Peyer's patch (tissue), 4 donors: ENCODE measurements around the gene SNX4. TPM values are rescaled to one million over a fixed set of nuclear protein-coding genes. Genes with fewer than 3 reads are reported as not detected.
"Not testable (repeated sequence)": the region's sequence is repeated elsewhere in the genome, so short reads cannot be mapped to it uniquely, and the experiment has no call there.

ENCODE experiments used
- DNase-seq, 3 donors: peaks; one replicate each; pipeline ENCODE4 v3.0.0-alpha.2; 2017 to 2019
- H3K27ac ChIP-seq, 4 donors: fragments of 200-600 bp; sonication (generic); one replicate each; pipeline ENCODE4 v1.5.1; 2016 to 2019
- H3K27me3 ChIP-seq, 2 donors: fragments of 200-600 bp; sonication (generic); one replicate each; pipeline ENCODE4 v1.5.1; 2019
- H3K36me3 ChIP-seq, 3 donors: fragments of 200-600 bp; sonication (generic); one replicate each; pipeline ENCODE4 v1.5.1; 2016 to 2019
- H3K4me1 ChIP-seq, 4 donors: fragments of 200-600 bp; sonication (generic); one replicate each; pipeline ENCODE4 v1.5.1; 2016 to 2019
- H3K4me3 ChIP-seq, 4 donors: fragments of 200-600 bp; sonication (generic); 1 replicate in 3 of 4; 2 replicates in 1 of 4; pipeline ENCODE4 v1.5.1; 2016 to 2019; ENCODE audit warnings: mild to moderate bottlenecking in 1 of 4
- H3K9me3 ChIP-seq, 4 donors: fragments of 200-600 bp; sonication (generic); one replicate each; pipeline ENCODE4 v1.5.1; 2016 to 2019; ENCODE audit warnings: mild to moderate bottlenecking in 1 of 4
- CTCF ChIP-seq, 6 experiments: fragments of 450-650 bp in 4 of 6; fragments of 200-600 bp in 2 of 6; sonication (generic) in 1 of 6; IDR thresholded peaks; one replicate each; pipeline ENCODE4 v1.5.1; 2017 to 2019; ENCODE audit warnings: antibody characterized with exemption in 6 of 6, mild to moderate bottlenecking in 3 of 6, moderate library complexity in 1 of 6
- POLR2A ChIP-seq, 2 donors: fragments of 450-650 bp; IDR thresholded peaks; one replicate each; pipeline ENCODE4 v1.5.1; 2017; ENCODE audit warnings: antibody characterized with exemption in 2 of 2, mild to moderate bottlenecking in 2 of 2, moderate library complexity in 2 of 2
- total RNA-seq, 4 donors: library from RNA; depleted of rRNA; stranded (reverse); fragments of >200 nt; gene quantifications; one replicate each; pipeline ENCODE4 v1.1.0, GENCODE V29; 2016

The SNX4 gene
- total RNA-seq, 4 donors from 2014 or later, result 64.1 to 82.6 (median 70.0) TPM

DNA sequence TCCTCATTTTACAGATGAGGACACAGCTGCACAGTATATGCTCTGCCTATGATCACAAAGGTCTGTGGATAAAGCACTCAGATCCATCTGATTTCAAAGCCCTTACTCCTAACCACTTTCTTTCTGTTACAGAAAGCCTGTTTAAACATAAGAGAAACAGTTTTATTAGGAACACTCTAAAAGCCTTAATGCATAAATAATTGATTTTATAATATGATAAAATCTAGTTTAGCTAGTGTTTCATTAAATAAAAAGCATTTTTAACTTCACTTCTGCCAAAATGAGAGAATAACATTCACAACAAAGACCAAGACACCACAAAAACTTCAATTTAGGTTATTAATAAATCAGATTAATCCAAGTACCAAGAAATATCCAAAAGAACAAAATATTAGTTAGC, 21.4 kb downstream of the SNX4 start:
- TF ChIP-seq POLR2A (IDR thresholded peaks at IDR 0.05) (no peak), CTCF (IDR thresholded peaks at IDR 0.05) (no peak)

GRCh38 chr3:125496701-125497100, 23.3 kb downstream of the SNX4 start:
- Histone ChIP-seq H3K4me3 (no peak overlapping the region), H3K4me1 (no peaks in the 10 kb centered on the region), H3K9me3 (no peaks in the 10 kb centered on the region), H3K36me3 (peaks cover 0 to 30% (median 0%) of the 10 kb centered on the region in 3 donors), H3K27me3 (no peaks in the 10 kb centered on the region), H3K27ac (no peak overlapping the region)
- no peak for TF ChIP-seq CTCF (IDR thresholded peaks at IDR 0.05)
- TF ChIP-seq POLR2A (IDR thresholded peaks at IDR 0.05), result no peak
- no peak for DNase-seq

More for the DNA sequence above, 21.4 kb downstream of the SNX4 start:
- no peaks in the 10 kb centered on the region for H3K4me1 ChIP-seq
- no peaks in the 10 kb centered on the region for H3K27me3 ChIP-seq
- H3K36me3 ChIP-seq, result peaks cover 0 to 36% (median 0%) of the 10 kb centered on the region in 3 donors
- DNase-seq, result no peak
- H3K27ac ChIP-seq, result no peak overlapping the region
- no peak overlapping the region for H3K4me3 ChIP-seq
- no peaks in the 10 kb centered on the region for H3K9me3 ChIP-seq

DNA sequence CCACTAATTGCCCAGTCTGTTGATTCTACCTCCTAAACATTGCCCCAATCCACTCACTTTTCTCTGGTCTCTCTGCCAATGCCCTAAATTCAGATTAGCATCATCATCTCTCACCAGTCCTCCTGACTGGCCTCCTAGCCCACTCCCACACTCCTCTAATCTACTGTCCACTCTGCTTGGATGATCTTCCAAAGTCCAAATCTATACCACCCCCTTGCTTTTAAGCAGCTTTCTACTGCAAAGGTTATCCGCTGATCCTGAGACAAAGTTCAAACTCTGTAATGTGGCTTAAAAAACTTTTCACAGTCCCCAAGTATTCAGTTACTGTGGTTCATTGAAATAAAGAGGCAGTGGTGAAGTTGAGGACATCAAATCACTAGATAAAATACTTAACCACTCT, 37.6 kb downstream of the SNX4 start:
- Histone ChIP-seq H3K4me3 (no peak overlapping the region), H3K36me3 (peaks cover 0 to 37% (median 0%) of the 10 kb centered on the region in 3 donors), H3K27me3 (no peaks in the 10 kb centered on the region), H3K4me1 (no peaks in the 10 kb centered on the region), H3K9me3 (no peaks in the 10 kb centered on the region), H3K27ac (no peak overlapping the region)
- DNase-seq, result no peak
- TF ChIP-seq POLR2A (IDR thresholded peaks at IDR 0.05), result no peak
- TF ChIP-seq CTCF (IDR thresholded peaks at IDR 0.05), result no peak

DNA sequence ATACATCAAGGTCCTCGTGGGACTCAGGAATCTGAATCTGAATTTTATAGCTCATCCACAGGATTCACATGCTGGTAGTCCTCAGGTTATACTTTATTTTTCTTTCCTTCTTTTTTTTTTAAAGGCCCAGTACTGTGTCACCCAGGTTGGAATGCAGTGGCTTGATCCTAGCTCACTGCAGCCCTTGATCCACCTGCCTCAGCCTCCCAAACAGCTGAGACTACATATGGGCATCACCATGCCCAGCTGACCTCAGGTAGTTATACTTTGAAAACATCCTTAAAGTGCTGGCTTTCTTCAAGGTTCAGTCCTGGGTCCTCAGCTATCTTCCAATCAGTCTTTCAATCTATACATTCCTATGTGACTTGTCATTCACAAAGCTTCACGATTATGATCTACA, 38.2 kb downstream of the SNX4 start:
- Histone ChIP-seq H3K27me3 (no peaks in the 10 kb centered on the region), H3K27ac (no peak overlapping the region), H3K36me3 (peaks cover 0 to 38% (median 0%) of the 10 kb centered on the region in 3 donors), H3K4me1 (no peaks in the 10 kb centered on the region), H3K4me3 (no peak overlapping the region), H3K9me3 (no peaks in the 10 kb centered on the region)
- TF ChIP-seq CTCF (IDR thresholded peaks at IDR 0.05) (no peak), POLR2A (IDR thresholded peaks at IDR 0.05) (no peak)
- DNase-seq, result no peak

- H3K4me1 ChIP-seq, DNase-seq, H3K27ac ChIP-seq, H3K4me3 ChIP-seq, H3K27me3 ChIP-seq, H3K9me3 ChIP-seq: not testable (repeated sequence)
- peaks cover 0 to 38% (median 0%) of the 10 kb centered on the region in 3 donors for H3K36me3 ChIP-seq
Measured at GRCh38 chr3:125481375-125481759, 38.6 kb downstream of the SNX4 start.

DNA sequence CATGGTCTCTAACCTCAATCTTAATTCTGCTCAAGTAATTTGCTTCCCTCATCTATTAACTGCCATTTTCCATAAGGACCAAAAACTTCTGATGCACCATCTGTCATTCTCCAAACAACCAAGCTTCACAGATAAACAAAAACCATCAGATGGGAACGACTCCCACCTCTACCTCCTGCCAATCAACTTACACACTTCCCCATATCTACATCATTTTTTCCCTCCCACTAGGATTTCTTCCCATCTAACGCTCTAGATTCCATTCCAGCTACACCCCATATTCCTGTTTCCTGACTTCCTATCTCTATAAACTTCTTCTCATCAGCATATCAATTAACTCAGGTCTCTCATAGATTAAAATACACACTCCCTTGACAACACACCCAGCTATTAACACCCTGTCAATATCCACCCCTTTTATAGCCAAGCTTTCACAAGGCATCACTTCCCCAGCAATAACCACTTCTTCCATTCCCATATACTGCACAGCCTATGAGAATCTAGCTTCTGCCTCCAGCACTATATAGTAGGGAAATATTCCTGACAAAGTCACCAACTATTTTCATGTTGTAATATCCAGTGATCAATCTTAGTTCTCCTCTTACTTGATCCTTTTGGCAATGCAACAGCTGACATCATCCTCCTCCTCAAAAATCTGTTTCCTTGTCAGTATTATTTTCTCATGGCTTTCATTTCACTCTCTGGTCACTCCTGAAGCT, 39.2 kb downstream of the SNX4 start:
- TF ChIP-seq POLR2A (IDR thresholded peaks at IDR 0.05) (no peak), CTCF (IDR thresholded peaks at IDR 0.05) (no peak)
- H3K27ac ChIP-seq, result no peak overlapping the region
- no peaks in the 10 kb centered on the region for H3K9me3 ChIP-seq
- no peaks in the 10 kb centered on the region for H3K27me3 ChIP-seq
- H3K36me3 ChIP-seq, result peaks cover 0 to 43% (median 0%) of the 10 kb centered on the region in 3 donors
- no peak overlapping the region for H3K4me3 ChIP-seq
- H3K4me1 ChIP-seq, result no peaks in the 10 kb centered on the region
- DNase-seq, result no peak
